Neural cell (in vitro differentiated cells): Measurements from ENCODE around the gene NFX1. TPM values are rescaled to one million over a fixed set of nuclear protein-coding genes. Genes with fewer than 3 reads are reported as not detected.

Source experiments
- H2AFZ ChIP-seq: fragments of 200-600, 300-800 bp; sonication (generic), shearing (Covaris generic); 2 replicates; pipeline ENCODE4 v1.6.0; 2014; ENCODE audit warnings: low read depth, mild to moderate bottlenecking, antibody characterized with exemption, low read length, moderate library complexity
- H3F3A ChIP-seq: fragments of 200-600 bp; shearing (Covaris generic); 2 replicates; pipeline ENCODE4 v1.6.1; 2016; ENCODE audit warnings: mild to moderate bottlenecking, moderate library complexity, mixed read lengths, antibody characterized with exemption, low read length; ENCODE audit not compliant: insufficient read depth, poor library complexity, severe bottlenecking
- H3K27ac ChIP-seq: fragments of 200-600, 300-800 bp; sonication (generic), shearing (Covaris generic); 2 replicates; pipeline ENCODE4 v1.5.1; 2014; ENCODE audit warnings: mild to moderate bottlenecking, low read length, moderate library complexity
- H3K27me3 ChIP-seq: fragments of 300-800, 200-600 bp; sonication (generic), shearing (Covaris generic); 2 replicates; pipeline ENCODE4 v1.6.0; 2014; ENCODE audit warnings: mild to moderate bottlenecking, low read depth, low read length, moderate library complexity; ENCODE audit not compliant: insufficient read depth
- H3K36me3 ChIP-seq: fragments of 300-800, 200-600 bp; sonication (generic), shearing (Covaris generic); 2 replicates; pipeline ENCODE4 v1.5.1; 2014; ENCODE audit warnings: mild to moderate bottlenecking, antibody characterized with exemption, low read length, moderate library complexity; ENCODE audit not compliant: insufficient read depth
- H3K4me2 ChIP-seq: fragments of 300-800, 200-600 bp; sonication (generic), shearing (Covaris generic); 2 replicates; pipeline ENCODE4 v1.6.0; 2014; ENCODE audit warnings: mild to moderate bottlenecking, low read length
- H3K4me3 ChIP-seq: fragments of 300-800, 200-600 bp; sonication (generic), shearing (Covaris generic); 2 replicates; pipeline ENCODE4 v1.5.1; 2014; ENCODE audit warnings: mild to moderate bottlenecking, low read length, moderate library complexity
- H3K79me2 ChIP-seq: fragments of 200-600 bp; shearing (Covaris generic); replicated peaks from 2 replicates; pipeline ENCODE4 v1.6.0; 2014; ENCODE audit warnings: mild to moderate bottlenecking, low read length, moderate library complexity; ENCODE audit not compliant: insufficient read depth
- H3K9ac ChIP-seq: fragments of 300-800, 200-600 bp; sonication (generic), shearing (Covaris generic); 2 replicates; pipeline ENCODE4 v1.6.1; 2016; ENCODE audit warnings: mild to moderate bottlenecking, low read length, mixed read lengths
- H3K9me2 ChIP-seq: fragments of 200-600 bp; shearing (Covaris generic); 2 replicates; pipeline ENCODE4 v1.6.1; 2016; ENCODE audit warnings: mild to moderate bottlenecking, low read length, mixed read lengths; ENCODE audit not compliant: insufficient read depth
- H3K9me3 ChIP-seq: fragments of 200-600, 300-800 bp; sonication (generic), shearing (Covaris generic); 2 replicates; pipeline ENCODE4 v1.6.1; 2016; ENCODE audit warnings: mild to moderate bottlenecking, mixed run types, low read length, moderate library complexity, mixed read lengths
- H4K20me1 ChIP-seq: fragments of 200-600 bp; shearing (Covaris generic); 2 replicates; pipeline ENCODE4 v1.6.1; 2016; ENCODE audit warnings: mild to moderate bottlenecking, mixed run types; ENCODE audit not compliant: insufficient read depth
- CTCF ChIP-seq: fragments of 450-650 bp; IDR thresholded peaks from 2 replicates; pipeline ENCODE4 v1.5.1; 2014; ENCODE audit warnings: antibody characterized with exemption, mild to moderate bottlenecking, moderate library complexity; ENCODE audit not compliant: poor library complexity, severe bottlenecking
- EP300 ChIP-seq: fragments of 450-650 bp; conservative IDR thresholded peaks from 2 replicates; pipeline ENCODE4 v1.6.1; 2014; ENCODE audit warnings: antibody characterized with exemption, mild to moderate bottlenecking, moderate library complexity; ENCODE audit not compliant: poor library complexity, severe bottlenecking
- EZH2 ChIP-seq: fragments of 200-600, 300-800 bp; shearing (Covaris generic), sonication (generic); IDR thresholded peaks from 2 replicates; pipeline ENCODE4 v1.6.1; 2014; ENCODE audit warnings: antibody characterized with exemption, low read length, borderline replicate concordance, mild to moderate bottlenecking; ENCODE audit not compliant: insufficient read depth, poor library complexity, severe bottlenecking
- MXI1 ChIP-seq: fragments of 450-650 bp; conservative IDR thresholded peaks from 2 replicates; pipeline ENCODE4 v1.6.1; 2014; ENCODE audit warnings: antibody characterized with exemption, mild to moderate bottlenecking; ENCODE audit not compliant: poor library complexity, severe bottlenecking
- POLR2AphosphoS5 ChIP-seq: IDR thresholded peaks from 2 replicates; pipeline ENCODE4 v1.6.1; 2012
- RAD21 ChIP-seq: fragments of 450-650 bp; conservative IDR thresholded peaks from 2 replicates; pipeline ENCODE4 v1.6.1; 2014; ENCODE audit warnings: antibody characterized with exemption, mild to moderate bottlenecking, moderate library complexity
- REST ChIP-seq: IDR thresholded peaks from 2 replicates; pipeline ENCODE4 v1.6.1; 2012; ENCODE audit warnings: borderline replicate concordance
- SMC3 ChIP-seq: fragments of 450-650 bp; conservative IDR thresholded peaks from 2 replicates; pipeline ENCODE4 v1.6.1; 2014; ENCODE audit warnings: antibody characterized with exemption, mild to moderate bottlenecking, moderate library complexity; ENCODE audit not compliant: poor library complexity
- TAF1 ChIP-seq: IDR thresholded peaks from 2 replicates; pipeline ENCODE4 v1.6.1; 2012; ENCODE audit warnings: low read depth
- polyA plus RNA-seq: library from polyadenylated mRNA; depleted of rRNA; stranded (reverse); fragments of >200 nt; gene quantifications from 2 replicates; pipeline ENCODE4 v1.2.3, GENCODE V29; 2014

NFX1 gene
- polyA plus RNA-seq, 1 donor from 2014 or later: 14.7 TPM

GRCh38 chr9:33349743-33350142 is 59.4 kb downstream of the NFX1 start:
- Histone ChIP-seq H3F3A (no peaks in the 10 kb centered on the region), H4K20me1 (no peaks in the 10 kb centered on the region), H3K27ac (no peak overlapping the region), H3K4me2 (no peak overlapping the region), H3K36me3 (peaks cover 5% of the 10 kb centered on the region), H3K27me3 (no peaks in the 10 kb centered on the region), H2AFZ (no peak overlapping the region), H3K4me3 (no peak overlapping the region), H3K79me2 (no peaks in the 10 kb centered on the region), H3K9me2 (no peaks in the 10 kb centered on the region), H3K9ac (no peak overlapping the region), H3K9me3 (no peaks in the 10 kb centered on the region)
- no peak for TF ChIP-seq EP300
- no peak for TF ChIP-seq EZH2
- TF ChIP-seq RAD21: no peak

GRCh38 chr9:33350310-33350709 is 60.0 kb downstream of the NFX1 start:
- Histone ChIP-seq H3K4me2 (no peak overlapping the region), H3K36me3 (peaks cover 10% of the 10 kb centered on the region), H3K9ac (no peak overlapping the region)

GRCh38 chr9:33351547-33351946 is 61.2 kb downstream of the NFX1 start:
- Histone ChIP-seq H3K4me2 (no peak overlapping the region), H3K27me3 (no peaks in the 10 kb centered on the region), H3K9ac (no peak overlapping the region), H3K9me3 (no peaks in the 10 kb centered on the region), H3K4me3 (no peak overlapping the region), H2AFZ (no peak overlapping the region), H3K9me2 (no peaks in the 10 kb centered on the region), H3F3A (no peaks in the 10 kb centered on the region), H4K20me1 (no peaks in the 10 kb centered on the region), H3K27ac (no peak overlapping the region), H3K36me3 (peaks cover 15% of the 10 kb centered on the region), H3K79me2 (no peaks in the 10 kb centered on the region)
- no peak for TF ChIP-seq SMC3
- no peak for TF ChIP-seq MXI1
- TF ChIP-seq CTCF: no peak
- no peak for TF ChIP-seq TAF1
- no peak for TF ChIP-seq POLR2AphosphoS5
- no peak for TF ChIP-seq REST

More at GRCh38 chr9:33350310-33350709, 60.0 kb downstream of the NFX1 start:
- H3K9me3 ChIP-seq: no peaks in the 10 kb centered on the region
- no peak overlapping the region for H3K4me3 ChIP-seq
- H4K20me1 ChIP-seq: no peaks in the 10 kb centered on the region
- H3K27me3 ChIP-seq: no peaks in the 10 kb centered on the region
- no peak overlapping the region for H2AFZ ChIP-seq
- H3K27ac ChIP-seq: no peak overlapping the region
- H3K79me2 ChIP-seq: no peaks in the 10 kb centered on the region
- H3K9me2 ChIP-seq: no peaks in the 10 kb centered on the region
- TF ChIP-seq SMC3: no peak
- TF ChIP-seq EP300: no peak
- no peak for TF ChIP-seq POLR2AphosphoS5
- TF ChIP-seq REST: no peak
- TF ChIP-seq EZH2: no peak
- no peak for TF ChIP-seq RAD21
- no peaks in the 10 kb centered on the region for H3F3A ChIP-seq
